ENCODE results near the gene PKD2.

GRCh38 chr4:88058295-88058694 lies 50.9 kb downstream of the PKD2 start:
- no peak for TF ChIP-seq CTCF (IDR thresholded peaks at IDR 0.05 in 8 of 11, conservative IDR thresholded peaks at IDR 0.05 in 3 of 11)
- TF ChIP-seq POLR2A (IDR thresholded peaks at IDR 0.05), result no peak

All from spleen (tissue), 7 donors.